ENCODE data around the gene EWSR1.

GRCh38 chr22:29218758-29219408 lies 49.2 kb upstream of the EWSR1 start:
- no peak for TF ChIP-seq EZH2 (IDR thresholded peaks at IDR 0.05; ENCODE audit: insufficient read depth, poor library complexity, severe bottlenecking)
- TF ChIP-seq EZH2phosphoT487 (IDR thresholded peaks at IDR 0.05; ENCODE audit: insufficient read depth, low read depth): no peak

All from GM23248 (cell line).